Rectal smooth muscle tissue (tissue), 1 donor: ENCODE measurements around the gene LRRC73.
"Not testable (repeated sequence)": the region's sequence is repeated elsewhere in the genome, so short reads cannot be mapped to it uniquely, and the experiment has no call there.

Experiments used
- H3K27ac ChIP-seq: one replicate; pipeline ENCODE4 v1.7.0; 2013; ENCODE audit warnings: low read depth, low read length, inconsistent platforms
- H3K27me3 ChIP-seq: one replicate; pipeline ENCODE4 v1.7.0; 2013; ENCODE audit warnings: low read length; ENCODE audit not compliant: control insufficient read depth, insufficient read depth
- H3K36me3 ChIP-seq: one replicate; pipeline ENCODE4 v1.7.0; 2013; ENCODE audit warnings: low read length; ENCODE audit not compliant: control insufficient read depth, insufficient read depth
- H3K4me1 ChIP-seq: one replicate; pipeline ENCODE4 v1.7.0; 2013; ENCODE audit warnings: low read length; ENCODE audit not compliant: control insufficient read depth, insufficient read depth
- H3K4me3 ChIP-seq: one replicate; pipeline ENCODE4 v1.7.0; 2013; ENCODE audit warnings: low read length
- H3K9ac ChIP-seq: one replicate; pipeline ENCODE4 v1.7.0; 2013; ENCODE audit warnings: low read length

The LRRC73 gene

DNA sequence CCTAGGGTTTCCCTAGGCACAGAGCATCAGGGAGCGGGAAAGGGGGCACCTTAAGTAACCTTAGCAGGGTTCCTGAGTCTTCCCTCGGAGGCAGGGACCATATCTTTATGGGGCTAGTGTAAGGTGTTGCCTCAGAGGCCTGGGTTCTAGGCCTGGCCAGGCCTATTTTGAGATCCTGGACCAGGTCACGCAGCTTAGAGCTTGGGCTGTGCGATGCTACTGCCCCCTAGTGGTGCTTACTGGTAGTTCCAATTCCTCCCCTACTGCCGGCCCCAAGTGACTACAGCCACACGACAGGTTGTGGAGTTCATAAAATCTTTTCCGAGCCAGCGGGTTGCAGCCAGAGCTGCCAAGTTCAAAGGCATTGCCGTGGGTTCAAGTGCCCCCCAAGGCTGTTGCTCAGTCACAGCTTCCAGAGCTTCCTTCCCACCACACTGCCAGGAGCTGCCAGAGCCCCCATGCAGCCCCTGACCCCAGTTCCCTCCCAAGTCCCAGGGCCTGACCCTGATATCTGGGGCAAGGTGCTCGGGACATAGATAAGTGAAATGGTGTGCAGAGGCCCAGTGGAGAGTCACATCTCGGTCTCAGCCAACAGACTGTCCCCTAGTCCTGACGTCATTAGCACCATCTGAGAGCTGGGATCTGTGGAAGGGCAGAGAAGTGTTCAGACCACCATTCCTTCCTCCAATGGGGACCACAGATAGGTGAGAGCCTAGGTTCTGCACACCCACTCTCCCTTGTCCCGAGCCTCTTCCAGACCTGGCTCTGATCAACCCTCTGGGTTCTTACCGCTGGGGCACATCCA is 3.3 kb downstream of the LRRC73 start:
- Histone ChIP-seq H3K27me3 (peaks cover 9% of the 10 kb centered on the region), H3K36me3 (peaks cover 32% of the 10 kb centered on the region), H3K4me3 (no peak overlapping the region), H3K27ac (no peak overlapping the region), H3K9ac (no peak overlapping the region), H3K4me1 (no peaks in the 10 kb centered on the region)

DNA sequence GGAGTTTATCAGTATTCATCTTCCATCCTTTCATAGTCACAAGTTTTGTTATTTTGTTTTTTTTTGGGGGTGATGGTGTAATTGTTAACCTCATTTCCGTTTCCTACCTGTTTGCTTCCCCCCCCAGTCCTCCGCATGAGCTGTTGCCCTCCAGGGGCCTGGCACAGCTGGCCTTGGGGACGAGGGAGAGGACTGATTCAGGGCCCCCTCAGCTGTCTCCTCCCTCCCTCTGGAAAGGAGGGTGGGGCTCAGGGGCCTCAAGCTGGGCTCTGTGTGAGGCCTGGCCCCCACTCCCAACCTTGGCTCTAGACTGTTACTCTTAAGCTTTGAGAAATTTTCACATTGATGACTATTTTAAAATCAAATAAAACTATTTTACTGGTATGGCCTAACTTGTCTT is 4.0 kb downstream of the LRRC73 start:
- H3K27ac ChIP-seq, result no peak overlapping the region
- H3K36me3 ChIP-seq, result peaks cover 26% of the 10 kb centered on the region
- no peak overlapping the region for H3K4me3 ChIP-seq
- no peaks in the 10 kb centered on the region for H3K4me1 ChIP-seq
- H3K27me3 ChIP-seq, result peaks cover 9% of the 10 kb centered on the region
- H3K9ac ChIP-seq, result no peak overlapping the region

DNA sequence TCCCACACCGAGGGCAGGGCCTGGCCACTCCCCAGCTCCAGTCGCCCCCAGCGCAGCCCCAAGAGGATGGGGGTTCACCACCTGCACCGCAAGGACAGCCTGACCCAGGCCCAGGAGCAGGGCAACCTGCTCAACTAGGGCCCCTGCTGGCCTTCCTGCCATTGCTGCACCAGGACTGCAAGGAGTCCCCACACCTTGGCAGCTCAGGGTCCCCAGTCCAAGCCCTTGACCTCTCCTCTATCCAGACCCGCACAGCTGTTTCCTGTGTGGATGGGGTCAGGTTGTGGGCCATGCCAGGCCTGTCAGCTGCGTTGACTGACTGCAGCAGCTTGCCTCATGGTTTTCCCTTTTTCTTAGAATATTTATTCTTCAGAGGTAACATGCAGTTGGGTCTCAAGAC is 4.4 kb downstream of the LRRC73 start:
- Histone ChIP-seq H3K36me3 (peaks cover 28% of the 10 kb centered on the region), H3K4me3 (no peak overlapping the region), H3K27me3 (peaks cover 9% of the 10 kb centered on the region), H3K4me1 (no peaks in the 10 kb centered on the region), H3K27ac (no peak overlapping the region), H3K9ac (no peak overlapping the region)

DNA sequence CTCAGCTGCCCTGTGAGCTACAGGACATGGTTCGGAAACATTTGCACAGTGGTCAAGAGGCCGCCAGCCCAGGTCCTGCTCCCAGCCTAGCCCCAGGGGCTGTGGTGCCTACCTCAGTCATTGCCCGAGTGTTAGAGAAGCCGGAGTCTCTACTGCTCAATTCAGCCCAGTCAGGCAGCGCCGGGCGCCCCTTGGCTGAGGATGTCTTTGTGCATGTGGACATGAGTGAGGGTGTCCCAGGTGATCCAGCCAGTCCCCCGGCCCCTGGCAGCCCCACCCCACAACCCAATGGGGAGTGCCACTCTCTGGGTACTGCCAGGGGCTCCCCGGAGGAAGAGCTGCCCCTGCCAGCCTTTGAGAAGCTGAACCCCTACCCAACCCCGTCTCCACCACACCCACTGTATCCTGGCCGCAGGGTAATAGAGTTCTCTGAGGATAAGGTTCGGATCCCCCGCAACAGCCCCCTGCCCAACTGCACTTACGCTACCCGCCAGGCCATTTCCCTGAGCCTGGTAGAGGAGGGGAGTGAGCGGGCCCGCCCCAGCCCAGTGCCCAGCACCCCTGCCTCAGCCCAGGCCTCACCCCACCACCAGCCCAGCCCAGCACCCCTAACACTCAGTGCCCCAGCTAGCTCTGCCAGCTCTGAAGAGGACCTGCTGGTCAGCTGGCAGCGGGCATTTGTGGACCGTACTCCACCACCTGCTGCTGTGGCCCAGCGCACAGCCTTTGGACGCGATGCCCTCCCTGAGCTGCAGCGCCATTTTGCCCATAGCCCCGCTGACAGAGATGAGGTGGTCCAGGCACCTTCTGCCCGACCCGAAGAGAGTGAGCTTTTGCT is 5.2 kb downstream of the LRRC73 start:
- H3K9ac ChIP-seq, result no peak overlapping the region
- H3K4me1 ChIP-seq, result no peaks in the 10 kb centered on the region
- peaks cover 35% of the 10 kb centered on the region for H3K36me3 ChIP-seq
- H3K4me3 ChIP-seq, result no peak overlapping the region
- H3K27ac ChIP-seq, result no peak overlapping the region
- peaks cover 9% of the 10 kb centered on the region for H3K27me3 ChIP-seq

DNA sequence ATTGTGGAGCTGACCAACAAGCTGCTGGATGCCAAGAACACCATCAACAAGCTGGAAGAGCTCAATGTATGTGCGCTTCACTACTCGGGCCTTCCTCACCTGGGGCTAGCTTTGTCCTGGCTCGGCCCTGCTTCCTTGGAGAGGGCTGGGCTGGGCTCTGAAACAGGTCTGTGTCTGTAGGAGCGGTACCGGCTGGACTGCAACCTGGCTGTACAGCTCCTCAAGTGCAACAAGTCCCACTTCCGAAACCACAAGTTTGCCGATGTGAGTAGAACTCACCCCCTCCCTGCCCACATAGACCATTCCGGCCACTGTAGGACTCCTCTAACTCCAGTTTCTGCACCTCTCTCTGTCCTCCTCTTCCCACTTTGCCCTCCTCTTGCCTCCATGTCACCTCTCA is 6.7 kb downstream of the LRRC73 start:
- Histone ChIP-seq H3K27ac (no peak overlapping the region), H3K4me1 (no peaks in the 10 kb centered on the region), H3K36me3 (peaks cover 50% of the 10 kb centered on the region), H3K4me3 (no peak overlapping the region), H3K27me3 (no peaks in the 10 kb centered on the region), H3K9ac (no peak overlapping the region)

DNA sequence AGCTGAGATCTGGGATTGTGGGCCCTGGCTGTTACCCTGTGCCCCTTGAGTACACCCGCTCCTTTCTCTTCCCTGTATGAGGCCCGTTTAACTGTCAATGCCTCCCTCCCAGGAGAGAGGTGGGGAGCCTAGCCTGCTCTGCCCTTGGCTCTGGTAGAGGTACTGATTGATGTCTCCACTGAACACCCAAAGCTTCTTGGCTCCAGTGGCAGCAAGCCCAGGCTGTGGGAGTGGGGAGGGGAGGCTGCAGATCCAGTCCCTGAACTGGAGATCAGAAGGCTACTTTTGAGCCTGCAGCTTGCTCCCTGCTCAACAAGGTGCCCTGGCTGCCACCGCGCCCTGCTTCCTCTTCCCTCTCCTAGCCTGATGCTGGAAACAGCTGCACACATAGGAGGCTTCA is 7.5 kb downstream of the LRRC73 start:
- peaks cover 50% of the 10 kb centered on the region for H3K36me3 ChIP-seq
- no peak overlapping the region for H3K9ac ChIP-seq
- H3K27ac ChIP-seq, result no peak overlapping the region
- no peaks in the 10 kb centered on the region for H3K27me3 ChIP-seq
- no peaks in the 10 kb centered on the region for H3K4me1 ChIP-seq
- H3K4me3 ChIP-seq, result no peak overlapping the region

DNA sequence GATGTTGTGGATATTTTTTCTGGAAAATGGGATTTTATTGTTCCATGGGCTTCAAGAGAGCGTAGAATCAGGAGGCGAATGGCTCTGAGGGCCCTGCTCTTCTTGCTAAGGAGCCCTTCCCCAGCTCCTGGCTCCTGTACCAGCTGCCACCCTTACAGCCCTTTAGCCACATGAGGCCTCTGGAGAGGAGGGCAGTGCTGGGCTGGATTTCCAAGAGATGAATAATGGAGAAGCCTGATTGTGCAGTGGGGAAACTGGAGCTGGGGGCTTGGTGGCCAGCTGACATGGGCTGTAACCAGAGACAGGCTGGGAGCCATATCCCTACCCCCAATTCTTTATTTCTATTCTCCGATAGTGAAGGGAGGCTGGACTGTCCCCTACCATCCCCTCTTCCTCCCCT is 9.2 kb downstream of the LRRC73 start:
- Histone ChIP-seq H3K27ac (no peak overlapping the region), H3K4me1 (peaks cover 2% of the 10 kb centered on the region), H3K4me3 (no peak overlapping the region), H3K9ac (no peak overlapping the region), H3K27me3 (no peaks in the 10 kb centered on the region), H3K36me3 (peaks cover 52% of the 10 kb centered on the region)

DNA sequence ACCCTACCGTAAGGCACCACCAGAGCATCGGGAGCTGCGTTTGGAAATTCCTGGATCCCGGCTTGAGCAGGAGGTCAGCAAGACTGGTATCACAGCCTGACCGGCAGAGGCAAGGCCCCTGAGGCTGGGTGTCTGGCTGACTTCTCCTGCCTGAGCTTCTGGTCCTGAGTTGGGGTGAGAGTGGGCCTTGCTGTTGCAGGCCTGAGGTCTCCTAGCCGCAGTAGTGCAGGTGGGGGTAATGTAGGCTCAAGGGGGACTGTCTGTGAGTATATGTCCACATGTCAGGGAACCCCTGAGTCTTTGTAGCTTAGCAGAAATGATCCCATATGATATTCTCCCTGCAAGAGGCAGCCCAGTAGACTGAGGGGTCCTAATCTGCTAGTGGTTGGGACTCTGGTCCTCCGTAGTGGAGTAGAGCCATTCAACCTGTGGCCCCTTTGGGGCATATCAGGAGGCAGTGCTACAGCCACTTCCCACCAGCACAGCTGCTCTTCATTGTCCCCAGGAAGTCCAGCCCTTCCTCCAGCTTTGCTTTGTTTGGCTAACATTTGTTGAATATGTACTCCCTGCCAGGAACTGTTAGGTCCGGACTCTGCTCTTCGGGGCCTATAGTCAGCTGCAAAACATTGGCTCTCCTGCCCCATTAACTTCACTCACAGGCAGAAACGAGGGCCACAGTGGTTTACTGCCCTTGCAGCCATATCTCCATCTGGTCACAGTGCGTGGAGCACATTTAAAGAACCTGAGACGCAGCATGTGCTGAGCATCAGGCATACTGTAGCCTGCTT is 10.9 kb downstream of the LRRC73 start:
- H3K36me3 ChIP-seq, result peaks cover 43% of the 10 kb centered on the region
- H3K4me1 ChIP-seq, result peaks cover 2% of the 10 kb centered on the region
- no peak overlapping the region for H3K27ac ChIP-seq
- no peak overlapping the region for H3K9ac ChIP-seq
- H3K27me3 ChIP-seq, result no peaks in the 10 kb centered on the region
- H3K4me3 ChIP-seq, result no peak overlapping the region

DNA sequence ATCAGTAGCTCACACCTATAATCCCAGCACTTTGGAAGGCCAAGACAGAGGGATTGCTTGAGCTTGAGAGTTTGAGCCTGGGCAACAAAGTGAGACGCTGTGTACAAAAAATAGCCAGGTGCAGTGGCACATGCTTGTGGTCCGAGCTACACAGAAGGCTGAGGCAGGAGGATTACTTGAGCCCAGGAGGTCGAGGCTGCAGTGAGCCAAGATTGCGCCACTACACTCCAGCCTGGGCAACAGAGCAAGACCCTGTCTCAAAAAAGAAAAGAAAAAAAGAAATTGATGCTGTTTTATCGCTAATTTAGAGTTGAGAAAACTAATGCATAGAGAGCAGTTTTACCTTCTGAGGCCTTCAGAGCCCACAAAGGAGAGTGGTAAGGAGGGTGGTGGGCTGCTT is 11.9 kb downstream of the LRRC73 start:
- not testable (repeated sequence) for H3K27ac ChIP-seq, H3K9ac ChIP-seq, H3K4me1 ChIP-seq, H3K4me3 ChIP-seq, H3K27me3 ChIP-seq
- H3K36me3 ChIP-seq, result peaks cover 38% of the 10 kb centered on the region

DNA sequence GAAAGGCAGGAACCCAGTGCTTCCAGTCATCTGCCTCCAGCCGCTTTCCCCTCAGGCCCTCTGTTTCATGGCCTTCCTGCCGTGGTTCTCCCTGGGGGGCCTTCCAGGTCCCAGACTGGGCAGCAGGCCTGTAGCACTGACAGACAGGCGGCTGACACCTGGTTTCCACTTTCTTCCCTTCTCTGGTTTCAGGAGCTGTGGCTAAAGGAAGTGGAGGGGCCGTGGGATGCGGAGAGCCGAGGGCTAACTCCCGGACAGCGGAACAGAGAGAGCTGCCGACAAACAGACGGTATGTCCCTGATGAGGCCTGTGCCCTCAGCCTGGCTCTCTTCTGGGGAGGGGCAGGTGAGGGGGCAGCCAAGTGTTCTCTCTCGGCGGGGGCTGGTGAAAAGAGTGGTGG is 12.5 kb downstream of the LRRC73 start:
- Histone ChIP-seq H3K9ac (no peak overlapping the region), H3K4me3 (no peak overlapping the region), H3K27me3 (no peaks in the 10 kb centered on the region), H3K27ac (no peak overlapping the region), H3K36me3 (peaks cover 32% of the 10 kb centered on the region), H3K4me1 (peaks cover 3% of the 10 kb centered on the region)

DNA sequence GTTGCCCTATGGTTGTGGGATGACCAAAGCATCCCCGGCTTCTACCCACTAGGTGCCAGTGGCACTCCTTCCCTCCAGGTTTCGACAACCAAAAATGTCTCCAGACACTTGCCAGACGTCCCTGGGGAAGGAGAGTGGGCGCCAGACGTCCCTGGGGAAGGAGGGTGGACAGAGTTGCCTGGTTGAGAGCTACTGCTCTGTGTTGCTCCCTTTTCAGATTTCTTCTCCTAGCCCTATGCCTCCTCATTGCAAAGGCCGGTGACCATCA is 13.1 kb downstream of the LRRC73 start:
- Histone ChIP-seq H3K9ac (no peak overlapping the region), H3K27ac (no peak overlapping the region), H3K4me1 (peaks cover 8% of the 10 kb centered on the region), H3K4me3 (no peak overlapping the region), H3K27me3 (no peaks in the 10 kb centered on the region), H3K36me3 (peaks cover 26% of the 10 kb centered on the region)

DNA sequence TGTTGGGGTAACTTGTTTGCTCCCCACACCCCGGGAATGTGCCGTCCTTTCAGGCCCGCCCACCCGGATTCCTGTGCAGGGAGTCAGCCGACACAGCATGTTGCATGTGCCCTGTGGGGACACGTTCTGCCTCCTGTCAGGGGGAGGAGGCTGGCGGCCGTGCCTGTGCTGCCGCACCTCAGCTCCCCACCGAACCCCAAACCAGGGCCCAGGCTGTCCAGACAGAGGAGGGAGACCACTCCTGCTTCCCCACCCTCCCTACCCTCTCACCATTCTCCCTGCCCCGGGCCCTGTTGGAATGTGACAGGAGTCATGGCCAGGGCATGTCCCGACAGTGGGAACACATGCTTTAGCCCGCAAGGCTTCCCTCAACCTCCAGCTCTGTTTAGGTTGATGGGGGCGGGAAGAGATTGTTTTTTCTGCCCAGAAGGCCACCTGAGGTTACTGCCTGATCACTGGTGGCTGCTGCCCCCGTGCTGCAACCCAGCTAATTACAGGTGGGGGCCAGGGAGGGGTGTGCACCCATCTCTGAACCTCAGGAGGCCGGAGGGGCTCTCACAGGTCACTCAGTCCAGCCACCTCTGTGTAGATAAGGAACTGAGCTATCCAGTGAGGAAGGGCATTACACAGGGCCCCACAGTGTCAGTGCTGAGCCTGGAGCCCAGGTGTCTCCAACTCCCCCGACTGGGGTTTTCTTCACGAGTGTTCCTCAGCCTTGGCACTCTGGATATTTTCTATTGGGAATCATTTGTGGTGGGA is 13.6 kb downstream of the LRRC73 start:
- H3K9ac ChIP-seq, result no peak overlapping the region
- H3K4me1 ChIP-seq, result peaks cover 11% of the 10 kb centered on the region
- H3K27me3 ChIP-seq, result no peaks in the 10 kb centered on the region
- peaks cover 26% of the 10 kb centered on the region for H3K36me3 ChIP-seq
- no peak overlapping the region for H3K27ac ChIP-seq
- no peak overlapping the region for H3K4me3 ChIP-seq
